Measurements from ENCODE around the gene NCR3LG1.

DNA sequence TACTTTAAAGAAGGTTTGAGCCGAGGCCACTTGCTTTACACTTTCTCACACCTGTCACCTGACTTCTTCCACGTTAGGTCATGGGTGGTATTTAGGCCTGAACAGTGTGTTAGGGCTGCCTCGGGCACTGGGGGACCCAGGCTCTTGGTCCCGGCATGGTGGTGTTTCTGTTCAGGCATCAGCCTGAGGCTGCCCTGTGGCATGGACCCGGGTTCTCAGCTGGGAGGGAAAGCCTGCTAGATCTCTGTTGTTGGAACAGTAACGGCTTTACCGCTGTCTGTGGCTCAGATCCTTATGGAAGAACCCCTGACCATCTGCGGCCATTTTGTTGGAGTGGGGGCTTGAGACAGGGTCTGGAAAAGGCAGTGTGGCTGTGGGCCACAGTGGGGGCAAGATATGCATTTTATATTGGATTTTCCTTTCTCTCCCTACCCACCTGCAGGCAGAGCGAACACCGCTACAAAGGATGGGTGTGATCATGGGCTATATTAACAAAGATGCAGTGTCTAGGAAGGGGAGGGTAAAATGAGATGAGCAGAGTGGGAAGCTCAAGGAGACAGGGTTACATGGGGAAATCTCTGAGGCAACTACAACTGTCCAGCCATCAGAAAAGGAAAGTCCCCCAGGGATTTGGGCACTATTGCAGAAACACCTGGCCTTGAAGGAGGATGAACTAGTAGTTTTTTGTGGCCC lies 38.5 kb downstream of the NCR3LG1 start:
- TF ChIP-seq CTCF (IDR thresholded peaks at IDR 0.05; ENCODE audit: low read depth, low read length, missing input control), result no peak
- no peak for TF ChIP-seq SP1 (IDR thresholded peaks at IDR 0.05)
- no peak for TF ChIP-seq TAF1 (conservative IDR thresholded peaks at IDR 0.05)
- TF ChIP-seq FOXA1 (IDR thresholded peaks at IDR 0.05), result no peak
- TF ChIP-seq, protein P1, sequence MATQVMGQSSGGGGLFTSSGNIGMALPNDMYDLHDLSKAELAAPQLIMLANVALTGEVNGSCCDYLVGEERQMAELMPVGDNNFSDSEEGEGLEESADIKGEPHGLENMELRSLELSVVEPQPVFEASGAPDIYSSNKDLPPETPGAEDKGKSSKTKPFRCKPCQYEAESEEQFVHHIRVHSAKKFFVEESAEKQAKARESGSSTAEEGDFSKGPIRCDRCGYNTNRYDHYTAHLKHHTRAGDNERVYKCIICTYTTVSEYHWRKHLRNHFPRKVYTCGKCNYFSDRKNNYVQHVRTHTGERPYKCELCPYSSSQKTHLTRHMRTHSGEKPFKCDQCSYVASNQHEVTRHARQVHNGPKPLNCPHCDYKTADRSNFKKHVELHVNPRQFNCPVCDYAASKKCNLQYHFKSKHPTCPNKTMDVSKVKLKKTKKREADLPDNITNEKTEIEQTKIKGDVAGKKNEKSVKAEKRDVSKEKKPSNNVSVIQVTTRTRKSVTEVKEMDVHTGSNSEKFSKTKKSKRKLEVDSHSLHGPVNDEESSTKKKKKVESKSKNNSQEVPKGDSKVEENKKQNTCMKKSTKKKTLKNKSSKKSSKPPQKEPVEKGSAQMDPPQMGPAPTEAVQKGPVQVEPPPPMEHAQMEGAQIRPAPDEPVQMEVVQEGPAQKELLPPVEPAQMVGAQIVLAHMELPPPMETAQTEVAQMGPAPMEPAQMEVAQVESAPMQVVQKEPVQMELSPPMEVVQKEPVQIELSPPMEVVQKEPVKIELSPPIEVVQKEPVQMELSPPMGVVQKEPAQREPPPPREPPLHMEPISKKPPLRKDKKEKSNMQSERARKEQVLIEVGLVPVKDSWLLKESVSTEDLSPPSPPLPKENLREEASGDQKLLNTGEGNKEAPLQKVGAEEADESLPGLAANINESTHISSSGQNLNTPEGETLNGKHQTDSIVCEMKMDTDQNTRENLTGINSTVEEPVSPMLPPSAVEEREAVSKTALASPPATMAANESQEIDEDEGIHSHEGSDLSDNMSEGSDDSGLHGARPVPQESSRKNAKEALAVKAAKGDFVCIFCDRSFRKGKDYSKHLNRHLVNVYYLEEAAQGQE (IDR thresholded peaks at IDR 0.05), result no peak
- no peak for TF ChIP-seq FOXA2 (IDR thresholded peaks at IDR 0.05)
- no peak for TF ChIP-seq YY1 (IDR thresholded peaks at IDR 0.05)
- TF ChIP-seq EGR1 (IDR thresholded peaks at IDR 0.05; ENCODE audit: low read depth in 2 of 2), result no peak
- TF ChIP-seq, protein P2, sequence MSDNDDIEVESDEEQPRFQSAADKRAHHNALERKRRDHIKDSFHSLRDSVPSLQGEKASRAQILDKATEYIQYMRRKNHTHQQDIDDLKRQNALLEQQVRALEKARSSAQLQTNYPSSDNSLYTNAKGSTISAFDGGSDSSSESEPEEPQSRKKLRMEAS (IDR thresholded peaks at IDR 0.05), result no peak
- no peak for TF ChIP-seq GABPA (IDR thresholded peaks at IDR 0.05 in 1 of 2, conservative IDR thresholded peaks at IDR 0.05 in 1 of 2)
- TF ChIP-seq, protein P3, sequence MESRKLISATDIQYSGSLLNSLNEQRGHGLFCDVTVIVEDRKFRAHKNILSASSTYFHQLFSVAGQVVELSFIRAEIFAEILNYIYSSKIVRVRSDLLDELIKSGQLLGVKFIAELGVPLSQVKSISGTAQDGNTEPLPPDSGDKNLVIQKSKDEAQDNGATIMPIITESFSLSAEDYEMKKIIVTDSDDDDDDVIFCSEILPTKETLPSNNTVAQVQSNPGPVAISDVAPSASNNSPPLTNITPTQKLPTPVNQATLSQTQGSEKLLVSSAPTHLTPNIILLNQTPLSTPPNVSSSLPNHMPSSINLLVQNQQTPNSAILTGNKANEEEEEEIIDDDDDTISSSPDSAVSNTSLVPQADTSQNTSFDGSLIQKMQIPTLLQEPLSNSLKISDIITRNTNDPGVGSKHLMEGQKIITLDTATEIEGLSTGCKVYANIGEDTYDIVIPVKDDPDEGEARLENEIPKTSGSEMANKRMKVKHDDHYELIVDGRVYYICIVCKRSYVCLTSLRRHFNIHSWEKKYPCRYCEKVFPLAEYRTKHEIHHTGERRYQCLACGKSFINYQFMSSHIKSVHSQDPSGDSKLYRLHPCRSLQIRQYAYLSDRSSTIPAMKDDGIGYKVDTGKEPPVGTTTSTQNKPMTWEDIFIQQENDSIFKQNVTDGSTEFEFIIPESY (IDR thresholded peaks at IDR 0.05), result no peak
- no peak for TF ChIP-seq RAD21 (IDR thresholded peaks at IDR 0.05)
- TF ChIP-seq JUND (IDR thresholded peaks at IDR 0.05), result no peak
- TF ChIP-seq NR2F2 (IDR thresholded peaks at IDR 0.05), result no peak
